Measurements from ENCODE around the gene SSTR3.
"Not testable (repeated sequence)": the region's sequence is repeated elsewhere in the genome, so short reads cannot be mapped to it uniquely, and the experiment has no call there.

SSTR3 gene

DNA sequence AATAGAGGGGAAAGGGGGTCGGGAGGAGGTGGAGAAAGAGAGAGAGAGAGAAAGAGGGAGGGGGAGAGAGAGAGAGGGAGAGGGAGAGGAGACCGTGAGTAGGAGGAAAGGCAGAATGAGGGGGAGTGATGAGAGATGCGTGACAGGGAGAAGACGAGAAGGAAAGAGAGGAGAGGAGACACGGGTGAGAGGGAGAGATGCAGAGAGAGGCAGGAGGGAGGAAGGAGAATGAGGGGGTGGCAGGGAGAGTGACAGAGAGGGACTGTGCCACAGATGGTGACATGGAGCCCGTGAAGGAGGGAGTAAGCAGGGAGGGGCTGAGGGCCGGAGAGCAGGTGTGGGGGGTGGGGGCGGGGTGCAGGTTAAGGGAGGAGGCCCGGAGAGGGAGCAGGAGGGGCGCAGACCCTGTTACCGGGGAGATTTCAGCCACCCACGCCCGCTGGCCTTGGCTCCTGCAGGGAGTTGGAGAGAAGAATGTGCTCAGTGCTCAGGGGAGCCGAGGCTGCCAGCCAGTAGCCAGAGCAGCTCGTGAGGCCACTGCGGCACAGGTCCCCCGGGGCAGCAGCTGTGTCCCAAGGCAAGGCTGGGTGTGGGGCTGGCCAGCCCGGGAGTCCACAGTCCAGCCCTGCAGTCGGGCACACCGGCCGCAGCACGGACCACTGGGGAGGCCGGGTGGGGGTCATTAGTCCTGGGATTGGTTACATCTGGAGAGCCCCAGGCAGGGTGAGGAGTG lies at the start of gene SSTR3:
SSTR3 (minus strand) TSS at position 304 of the 733 bp plus-strand sequence. CDS start 4,674 bp downstream, outside the sequence.
- in situ Hi-C loops (cut with MboI; ENCODE audit: low sequenced_read_pairs), result no loop called here

DNA sequence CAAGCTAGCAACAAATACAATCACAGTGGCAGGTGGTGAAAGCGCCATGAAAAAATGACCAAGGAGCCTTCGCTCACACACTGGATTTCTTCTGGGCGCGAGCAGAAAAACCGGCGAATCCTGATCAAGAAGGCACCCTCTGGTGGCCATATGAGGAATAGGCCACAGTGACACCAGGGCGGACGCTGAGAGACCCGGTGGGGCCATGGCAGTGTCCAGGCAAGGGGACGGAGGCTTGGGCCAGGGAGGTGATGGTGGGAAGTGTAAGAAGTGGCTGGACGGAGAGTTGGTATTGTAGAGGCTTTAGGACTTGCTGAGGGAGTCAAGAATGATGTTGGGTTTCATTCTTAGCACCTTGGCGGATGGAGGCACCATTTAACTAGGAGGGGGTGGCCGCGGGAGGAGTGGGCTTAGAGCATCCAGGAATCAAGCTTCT lies 48.6 kb upstream of the SSTR3 start:
- in situ Hi-C loops (cut with MboI; ENCODE audit: low sequenced_read_pairs), result no loop called here

DNA sequence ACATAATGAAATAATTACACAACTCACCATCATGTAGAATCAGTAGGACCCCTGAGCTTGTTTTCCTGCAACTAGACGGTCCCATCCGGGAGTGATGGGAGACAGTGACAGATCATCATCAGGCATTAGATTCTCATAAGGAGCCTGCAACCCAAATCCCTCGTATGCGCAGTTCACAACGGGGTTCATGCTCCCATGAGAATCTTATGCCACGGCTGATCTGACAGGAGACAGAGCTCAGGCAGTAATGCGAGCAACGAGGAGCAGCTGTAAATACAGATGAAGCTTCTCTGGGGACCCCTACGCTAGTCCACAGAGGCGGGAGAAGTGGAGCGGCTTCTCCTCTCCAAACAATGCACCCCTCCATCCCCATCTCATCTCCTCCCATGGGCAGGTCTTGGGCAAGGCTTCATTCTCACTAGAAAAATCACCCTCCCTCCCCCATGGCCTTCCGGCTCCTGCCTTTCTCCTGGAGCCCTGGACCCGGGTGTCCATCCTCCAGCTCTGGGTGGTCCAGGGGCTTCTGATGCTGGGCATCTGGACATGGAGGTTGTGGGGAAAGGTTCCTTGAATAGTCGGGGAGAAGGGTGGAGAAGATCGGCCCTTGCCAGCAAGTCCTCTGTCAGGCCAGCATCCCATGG lies 48.0 kb upstream of the SSTR3 start:
- in situ Hi-C loops (cut with MboI; ENCODE audit: low sequenced_read_pairs), result no loop called here

GRCh38 chr22:37259540-37260029 lies 47.3 kb upstream of the SSTR3 start:
- in situ Hi-C loops (cut with MboI; ENCODE audit: low sequenced_read_pairs), result no loop called here

DNA sequence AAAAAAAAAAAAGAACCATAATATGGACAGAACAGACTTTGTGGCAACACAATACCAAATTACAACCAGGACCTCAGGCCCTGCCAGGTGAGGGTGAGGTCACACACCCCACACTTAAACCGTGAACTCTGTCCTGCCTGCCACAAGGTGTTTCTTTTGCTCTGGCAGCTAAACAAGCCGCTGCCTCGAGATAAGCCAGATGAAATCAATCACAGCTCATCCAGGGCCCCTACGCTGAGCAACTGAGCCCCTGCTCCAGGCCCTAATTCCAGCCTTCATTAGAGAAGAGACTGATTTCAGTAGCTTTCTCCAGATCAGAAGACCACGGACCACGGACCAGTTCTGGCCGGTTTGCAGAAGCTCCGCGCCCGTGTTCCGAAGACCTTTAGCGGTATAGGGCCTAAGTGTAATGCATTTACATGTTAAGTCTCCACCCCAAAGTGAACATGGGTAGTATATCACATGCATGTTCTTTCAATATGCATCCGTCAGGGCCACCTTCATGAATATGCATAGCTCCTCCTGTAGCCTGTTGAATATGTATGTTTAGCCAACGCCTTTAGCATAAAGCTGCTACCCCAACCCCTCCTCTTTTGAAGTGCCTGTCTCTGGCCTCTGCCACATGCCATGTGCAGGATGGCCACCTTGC lies 46.6 kb upstream of the SSTR3 start:
- in situ Hi-C loops (cut with MboI; ENCODE audit: low sequenced_read_pairs), result no loop called here

DNA sequence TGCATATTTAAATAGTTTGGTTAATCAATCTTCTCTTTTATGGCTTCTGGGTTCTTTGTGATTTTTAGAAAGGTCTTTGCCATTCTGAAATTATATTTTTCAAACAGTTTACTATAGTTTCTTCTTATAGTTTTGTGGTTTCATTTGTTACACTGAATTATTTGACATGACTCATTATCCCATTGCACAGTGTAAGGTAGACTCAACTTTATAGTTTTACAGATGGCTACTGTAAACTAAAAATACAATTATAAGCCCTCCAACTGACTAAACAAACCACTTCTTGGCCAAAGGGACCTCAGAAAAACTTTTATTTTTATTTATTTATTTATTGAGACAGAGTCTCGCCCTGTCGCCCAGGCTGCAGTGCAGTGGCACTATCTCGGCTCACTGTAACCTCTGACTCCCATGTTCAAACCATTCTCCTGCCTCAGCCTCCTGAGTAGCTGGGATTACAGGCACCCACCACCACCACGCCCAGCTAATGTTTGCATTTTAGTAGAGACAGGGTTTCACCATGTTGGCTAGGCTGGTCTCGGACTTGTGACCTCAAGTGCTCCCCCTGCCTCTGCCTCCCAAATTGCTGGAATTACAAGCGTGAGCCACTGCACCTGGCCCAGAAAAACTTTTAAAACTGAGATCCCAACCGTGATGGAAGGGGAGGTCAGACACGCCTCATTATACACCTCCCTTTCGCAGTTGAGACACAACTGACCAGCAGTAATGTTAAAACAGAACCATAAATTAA lies 45.9 kb upstream of the SSTR3 start:
- in situ Hi-C loops (cut with MboI; ENCODE audit: low sequenced_read_pairs), result no loop called here

DNA sequence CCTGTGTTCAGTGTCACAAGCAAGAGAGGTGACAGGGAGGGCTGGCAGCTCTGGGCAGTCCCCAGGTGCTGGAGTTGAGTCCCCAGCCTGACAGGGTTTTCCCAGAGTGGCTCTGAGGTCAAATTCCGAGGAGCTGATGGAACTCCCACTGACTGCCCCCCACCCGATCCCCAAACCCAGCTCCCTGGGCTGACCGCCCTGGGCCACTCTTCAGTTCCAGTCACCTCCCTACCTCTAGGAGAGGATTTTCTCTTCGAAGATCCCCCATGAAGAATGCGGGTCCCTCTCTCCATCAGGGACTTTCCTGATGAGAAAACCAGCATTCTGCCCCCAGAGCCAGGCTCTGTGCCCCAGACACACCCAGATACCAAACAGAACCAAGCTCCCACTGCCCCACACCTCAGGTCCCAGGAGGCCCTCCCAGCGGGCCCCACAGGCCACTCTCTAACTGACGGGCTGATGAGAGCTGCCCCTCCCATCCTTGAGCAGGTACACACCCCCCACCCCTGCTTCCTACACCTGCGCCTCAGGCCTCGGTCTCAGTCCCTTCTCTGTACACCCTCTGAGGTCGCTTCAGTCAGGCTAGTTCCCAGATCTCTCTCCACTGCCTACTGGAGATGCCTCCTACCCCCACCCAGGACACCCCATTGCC lies 43.9 kb upstream of the SSTR3 start:
- in situ Hi-C loops (cut with MboI; ENCODE audit: low sequenced_read_pairs), result no loop called here

DNA sequence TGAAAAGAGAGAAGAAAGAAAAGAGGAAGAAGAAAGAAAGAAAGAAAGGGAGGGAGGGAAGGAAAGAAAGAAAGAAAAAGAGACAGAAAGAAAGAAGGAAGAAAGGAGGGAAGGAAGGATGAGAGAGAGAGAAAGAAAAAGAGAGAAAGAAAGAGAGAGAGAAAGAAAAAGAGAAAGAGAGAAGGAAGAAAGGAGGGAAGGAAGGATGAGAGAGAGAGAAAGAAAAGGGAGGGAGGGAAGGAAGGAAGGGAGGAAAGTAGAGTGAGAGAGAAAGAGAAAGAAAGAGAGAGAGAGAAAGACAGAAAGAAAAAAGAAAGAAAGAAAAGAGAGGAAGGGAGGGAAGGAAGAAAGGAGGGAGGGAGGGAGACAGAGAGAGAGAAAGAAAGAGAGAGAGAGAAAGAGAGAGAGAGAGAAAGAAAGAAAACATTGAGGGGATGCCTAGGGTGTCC lies 43.3 kb upstream of the SSTR3 start:
- in situ Hi-C loops (cut with MboI; ENCODE audit: low sequenced_read_pairs), result no loop called here

GRCh38 chr22:37254867-37255233 lies 42.6 kb upstream of the SSTR3 start:
- in situ Hi-C loops (cut with MboI; ENCODE audit: low sequenced_read_pairs), result no loop called here

- in situ Hi-C loops (cut with MboI; ENCODE audit: low sequenced_read_pairs), result no loop called here
These were observed 42.1 kb upstream of the SSTR3 start for GRCh38 chr22:37254209-37254866.

DNA sequence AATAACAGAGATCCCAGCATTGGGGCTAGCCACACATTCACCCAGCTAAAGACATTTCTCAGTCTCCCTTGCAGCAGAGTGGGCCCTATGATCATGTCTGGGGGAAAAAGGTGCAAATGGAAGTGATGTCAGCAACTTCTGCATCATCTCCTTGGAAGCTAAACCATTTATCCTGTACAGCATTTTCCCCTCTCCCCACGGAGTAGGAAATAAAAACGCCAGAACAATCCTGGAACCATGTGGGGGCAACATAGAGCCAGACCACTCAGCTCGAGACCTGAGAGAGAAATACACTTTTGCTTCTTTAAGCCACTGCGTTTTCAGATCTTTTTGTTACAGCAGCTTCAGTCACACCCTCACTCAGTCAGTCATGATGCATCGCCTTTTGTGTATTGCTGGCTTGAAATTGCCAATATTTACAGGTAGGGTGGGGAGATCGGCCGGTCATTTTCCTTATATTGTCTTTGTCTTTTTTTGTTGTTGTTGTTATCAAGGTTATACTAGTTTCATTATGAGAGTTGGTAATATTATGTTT lies 40.9 kb upstream of the SSTR3 start:
- in situ Hi-C loops (cut with MboI; ENCODE audit: low sequenced_read_pairs), result no loop called here

DNA sequence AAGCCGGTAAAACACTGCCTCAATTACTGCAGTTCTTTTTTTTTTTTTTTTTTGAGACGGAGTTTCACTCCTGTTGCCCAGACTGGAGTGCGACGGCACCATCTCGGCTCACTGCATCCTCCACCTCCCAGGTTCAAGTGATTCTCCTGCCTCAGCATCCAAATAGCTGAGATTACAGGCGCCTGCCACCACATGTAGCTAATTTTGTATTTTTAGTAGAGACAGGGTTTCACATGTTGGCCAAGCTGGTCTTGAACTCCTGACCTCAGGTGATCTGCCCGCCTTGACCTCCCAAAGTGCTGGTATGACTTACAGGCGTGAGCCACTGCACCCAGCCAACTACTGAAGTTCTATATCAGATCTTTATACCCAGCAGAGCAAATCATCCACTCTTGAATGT lies 39.6 kb upstream of the SSTR3 start:
- in situ Hi-C loops (cut with MboI; ENCODE audit: low sequenced_read_pairs), result not testable (repeated sequence)

DNA sequence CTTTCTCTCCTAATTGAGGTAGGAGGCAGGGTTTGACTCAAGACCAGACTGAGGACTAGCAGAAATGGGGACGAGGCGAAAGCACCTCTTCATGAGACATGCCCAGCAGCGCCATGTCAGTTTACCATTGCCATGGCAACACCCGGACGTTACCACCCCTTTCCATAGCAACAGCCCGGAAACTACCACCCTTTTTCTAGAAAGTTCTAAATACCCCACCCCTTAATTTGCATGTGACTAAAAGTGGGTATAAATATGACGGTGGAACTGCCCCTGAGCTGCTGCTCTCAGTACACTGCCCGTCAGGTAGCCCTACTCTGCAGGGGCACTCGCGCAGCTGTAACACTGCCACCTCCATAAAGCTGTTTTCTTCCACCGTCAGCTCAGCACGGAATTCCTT lies 37.7 kb upstream of the SSTR3 start:
- in situ Hi-C loops (cut with MboI; ENCODE audit: low sequenced_read_pairs), result no loop called here

DNA sequence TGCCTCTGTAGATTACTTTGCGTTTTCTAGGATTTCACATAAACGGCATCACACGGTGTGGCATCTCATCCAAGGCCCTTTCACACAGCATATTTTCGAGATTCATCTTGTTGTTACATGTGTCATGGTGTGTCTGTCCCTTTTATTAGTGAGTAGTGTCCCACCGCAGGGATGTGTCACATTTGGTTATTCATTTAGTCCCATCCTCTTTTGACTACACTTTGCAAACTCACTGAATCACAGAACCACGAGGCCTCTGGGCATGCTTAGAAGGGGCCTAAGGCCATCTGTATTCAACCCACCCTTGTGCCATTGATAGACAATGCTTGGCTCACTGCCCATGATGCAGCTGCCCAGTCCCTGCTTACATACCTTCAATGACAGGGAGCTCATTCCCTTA lies 36.0 kb upstream of the SSTR3 start:
- in situ Hi-C loops (cut with MboI; ENCODE audit: low sequenced_read_pairs), result no loop called here

DNA sequence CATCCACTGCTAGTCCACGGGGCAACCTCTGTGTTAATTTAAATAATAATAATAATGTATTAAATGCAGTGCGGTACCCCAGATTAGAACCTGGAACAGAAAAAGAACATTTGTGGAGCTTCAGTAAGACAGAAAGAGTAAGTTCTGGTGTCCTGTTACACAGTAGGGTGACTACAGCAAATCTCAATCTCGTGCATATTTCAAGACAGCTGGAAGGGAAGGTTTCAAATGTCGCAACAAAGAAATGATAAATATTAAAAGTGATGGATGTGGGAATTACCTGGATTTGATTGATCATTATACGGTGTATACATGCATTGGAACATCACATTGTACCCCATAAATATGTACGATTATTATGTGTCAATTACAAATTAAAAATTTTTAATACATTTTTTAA lies 33.5 kb upstream of the SSTR3 start:
- in situ Hi-C loops (cut with MboI; ENCODE audit: low sequenced_read_pairs), result no loop called here

GRCh38 chr22:37244922-37245722 lies 32.8 kb upstream of the SSTR3 start:
- in situ Hi-C loops (cut with MboI; ENCODE audit: low sequenced_read_pairs), result no loop called here

DNA sequence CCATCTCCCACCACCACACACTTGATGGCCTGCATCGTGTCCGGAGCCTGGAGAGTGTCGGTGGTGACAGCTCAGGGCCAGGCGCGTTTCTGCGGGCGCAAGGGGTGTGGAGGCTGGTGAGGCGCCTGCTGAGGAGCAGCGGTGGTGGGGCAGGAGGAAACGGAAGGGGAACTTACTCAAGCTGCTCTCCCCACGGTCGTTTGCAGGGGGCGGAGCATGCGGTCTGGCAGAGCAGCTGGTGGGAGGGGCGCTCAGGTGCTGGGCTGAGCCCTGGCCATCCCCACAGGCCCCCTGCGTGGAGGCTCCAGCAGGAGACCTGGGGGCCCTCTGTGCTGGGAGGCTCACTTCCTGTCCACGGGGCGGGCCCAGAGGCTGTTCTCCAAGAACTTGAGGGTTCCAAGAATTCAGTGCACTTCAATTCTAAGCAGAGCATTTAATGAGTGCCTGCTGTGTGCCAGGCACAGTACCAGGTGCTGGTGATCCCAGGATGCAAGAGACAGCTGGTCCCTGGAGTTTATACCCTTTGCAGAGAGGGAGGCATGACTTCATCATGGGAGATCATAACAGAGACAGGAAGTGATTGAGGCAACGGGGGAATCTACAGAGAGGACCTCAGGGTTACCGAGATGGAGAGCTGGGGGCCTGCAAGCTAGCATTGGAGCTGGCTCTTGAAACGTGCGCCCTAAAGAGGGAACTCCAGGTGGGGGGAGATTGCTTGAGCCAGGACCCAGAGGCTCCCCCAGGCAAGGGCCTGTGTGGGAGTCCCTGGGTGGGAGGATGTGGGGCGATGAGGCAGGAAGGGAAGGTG lies 32.0 kb upstream of the SSTR3 start, which contains the start of gene RAC2:
RAC2 (minus strand) TSS at position 156 of the 808 bp plus-strand sequence; CDS start at position 35, 121 bp downstream.
- in situ Hi-C loops (cut with MboI; ENCODE audit: low sequenced_read_pairs), result no loop called here

Measured in HL-60/S4 treated with retinoic acid at 250 ng/mL for 4 days and 3 days (cell line).